Calu3 (cell line): ENCODE data around the gene PRUNE2. TPM values are rescaled to one million over a fixed set of nuclear protein-coding genes. Genes with fewer than 3 reads are reported as not detected.

ENCODE experiments used
- BruUV-seq: library from RNA; stranded (reverse); fragments of 400-500 nt; replicated peaks from 2 replicates; lab custom pipeline; 2021; lab: Mats Ljungman, UMichigan
- CTCF ChIA-PET: fragments of 300-600 bp; sonication (Branson Sonifier 250); formaldehyde crosslinking; loops from one replicate; lab custom pipeline; 2022; ENCODE audit warnings: antibody characterized with exemption; lab: Charles Lee
- DNase-seq: peaks from one replicate; pipeline ENCODE4 v3.0.0; 2022
- H3K27ac Mint-ChIP-seq: one replicate; pipeline ENCODE4 v1.8.0; 2022; ENCODE audit warnings: mixed read lengths; ENCODE audit not compliant: unreplicated experiment
- H3K27me3 Mint-ChIP-seq: one replicate; pipeline ENCODE4 v1.8.0; 2022; ENCODE audit warnings: mixed read lengths; ENCODE audit not compliant: unreplicated experiment
- H3K36me3 Mint-ChIP-seq: one replicate; pipeline ENCODE4 v1.8.0; 2022; ENCODE audit warnings: mild to moderate bottlenecking, moderate library complexity, mixed read lengths; ENCODE audit not compliant: insufficient read depth, unreplicated experiment
- H3K4me1 Mint-ChIP-seq: one replicate; pipeline ENCODE4 v1.8.0; 2022; ENCODE audit warnings: mild to moderate bottlenecking, low read depth, mixed read lengths; ENCODE audit not compliant: unreplicated experiment
- H3K4me3 Mint-ChIP-seq: one replicate; pipeline ENCODE4 v1.8.0; 2022; ENCODE audit warnings: mild to moderate bottlenecking, low read depth, moderate library complexity, mixed read lengths; ENCODE audit not compliant: unreplicated experiment
- H3K9me3 Mint-ChIP-seq: one replicate; pipeline ENCODE4 v1.8.0; 2022; ENCODE audit warnings: low read depth, mixed read lengths; ENCODE audit not compliant: unreplicated experiment
- CTCF ChIP-seq: fragments of 200-600 bp; IDR thresholded peaks from one replicate; pipeline ENCODE4 v1.8.0; 2022; ENCODE audit warnings: antibody characterized with exemption; ENCODE audit not compliant: unreplicated experiment
- intact Hi-C: fragments of 100-400 bp; cut with micrococcal nuclease; formaldehyde crosslinking; loops from one replicate; pipeline ENCODE4 v1.10.0; 2022; ENCODE audit not compliant: unreplicated experiment
- total RNA-seq: library from RNA; stranded (reverse); gene quantifications from 2 replicates; pipeline ENCODE4 v1.2.3, GENCODE V29; 2022

Gene PRUNE2
- total RNA-seq, 1 experiment from 2014 or later, result 0.07 TPM

GRCh38 chr9:76900884-76901440 is 5.0 kb downstream of the PRUNE2 start:
- no TSS peak for BruUV-seq
- Mint-ChIP-seq H3K9me3 (no peaks in the 10 kb centered on the region), H3K36me3 (no peaks in the 10 kb centered on the region), H3K27ac (no peak overlapping the region), H3K4me1 (no peaks in the 10 kb centered on the region), H3K27me3 (peaks cover 83% of the 10 kb centered on the region), H3K4me3 (no peak overlapping the region)
- intact Hi-C loops, result loop anchor here (10.0 kb wide), 1 partner anchor 86 kb away; no protein-coding TSS in a partner anchor
- CTCF ChIA-PET, result no interaction called here
- no peak for TF ChIP-seq CTCF
- no peak for DNase-seq

- no peak for TF ChIP-seq CTCF
- no TSS peak for BruUV-seq
- Mint-ChIP-seq H3K9me3 (no peaks in the 10 kb centered on the region), H3K4me3 (no peak overlapping the region), H3K4me1 (no peaks in the 10 kb centered on the region), H3K27ac (no peak overlapping the region), H3K36me3 (no peaks in the 10 kb centered on the region), H3K27me3 (peaks cover 65% of the 10 kb centered on the region)
- CTCF ChIA-PET, result no interaction called here
- DNase-seq, result no peak
- intact Hi-C loops, result no loop called here
Measured at GRCh38 chr9:76898786-76899185, 7.1 kb downstream of the PRUNE2 start.

GRCh38 chr9:76897804-76898525 is 7.9 kb downstream of the PRUNE2 start:
- H3K27ac Mint-ChIP-seq, result no peak overlapping the region
- no peak overlapping the region for H3K4me3 Mint-ChIP-seq
- intact Hi-C loops, result no loop called here
- CTCF ChIA-PET, result no interaction called here
- H3K9me3 Mint-ChIP-seq, result no peaks in the 10 kb centered on the region
- TF ChIP-seq CTCF, result no peak
- peaks cover 62% of the 10 kb centered on the region for H3K27me3 Mint-ChIP-seq
- BruUV-seq, result no TSS peak
- DNase-seq, result no peak
- no peaks in the 10 kb centered on the region for H3K36me3 Mint-ChIP-seq
- H3K4me1 Mint-ChIP-seq, result no peaks in the 10 kb centered on the region

- H3K4me1 Mint-ChIP-seq, result no peaks in the 10 kb centered on the region
- intact Hi-C loops, result no loop called here
- DNase-seq, result no peak
- H3K27me3 Mint-ChIP-seq, result peaks cover 43% of the 10 kb centered on the region
- H3K36me3 Mint-ChIP-seq, result no peaks in the 10 kb centered on the region
- H3K27ac Mint-ChIP-seq, result no peak overlapping the region
- BruUV-seq, result no TSS peak
- H3K4me3 Mint-ChIP-seq, result no peak overlapping the region
- H3K9me3 Mint-ChIP-seq, result no peaks in the 10 kb centered on the region
- no peak for TF ChIP-seq CTCF
- CTCF ChIA-PET, result no interaction called here
Measured at GRCh38 chr9:76896035-76896434, 9.9 kb downstream of the PRUNE2 start.
